H9 (cell line): ENCODE measurements around the gene DUS4L. TPM values are rescaled to one million over a fixed set of nuclear protein-coding genes. Genes with fewer than 3 reads are reported as not detected.

Source experiments
- DNase-seq: peaks from one replicate; pipeline ENCODE4 v3.0.0-alpha.2; 2017
- H2AFZ ChIP-seq: one replicate; pipeline ENCODE4 v1.6.1; 2013; ENCODE audit warnings: mild to moderate bottlenecking, low read length, control low read depth, moderate library complexity
- H2AK5ac ChIP-seq: 2 replicates; pipeline ENCODE4 v1.6.1; 2013; ENCODE audit warnings: low read length, control low read depth, mixed read lengths; ENCODE audit not compliant: insufficient read length
- H2BK120ac ChIP-seq: one replicate; pipeline ENCODE4 v1.6.1; 2013; ENCODE audit warnings: low read depth, mild to moderate bottlenecking, low read length, control low read depth, inconsistent platforms; ENCODE audit not compliant: poor library complexity, severe bottlenecking
- H2BK12ac ChIP-seq: 2 replicates; pipeline ENCODE4 v1.6.1; 2013; ENCODE audit warnings: low read length, control low read depth, mixed read lengths, low read depth; ENCODE audit not compliant: insufficient read length
- H2BK15ac ChIP-seq: 2 replicates; pipeline ENCODE4 v1.6.1; 2013; ENCODE audit warnings: low read depth, low read length, control low read depth
- H2BK20ac ChIP-seq: one replicate; pipeline ENCODE4 v1.6.1; 2013; ENCODE audit warnings: low read depth, mild to moderate bottlenecking, low read length, control low read depth, inconsistent platforms; ENCODE audit not compliant: poor library complexity, severe bottlenecking
- H2BK5ac ChIP-seq: 2 replicates; pipeline ENCODE4 v1.6.1; 2013; ENCODE audit warnings: low read length, control low read depth, mixed read lengths; ENCODE audit not compliant: insufficient read length
- H3K14ac ChIP-seq: 2 replicates; pipeline ENCODE4 v1.6.1; 2013; ENCODE audit warnings: low read length, control low read depth; ENCODE audit not compliant: insufficient read depth
- H3K18ac ChIP-seq: 2 replicates; pipeline ENCODE4 v1.6.1; 2013; ENCODE audit warnings: low read depth, mild to moderate bottlenecking, mixed read lengths, low read length, control low read depth; ENCODE audit not compliant: insufficient read length
- H3K23ac ChIP-seq: 2 replicates; pipeline ENCODE4 v1.6.1; 2013; ENCODE audit warnings: low read length, control low read depth, mixed read lengths, low read depth; ENCODE audit not compliant: insufficient read length
- H3K23me2 ChIP-seq: 2 replicates; pipeline ENCODE4 v1.6.1; 2013; ENCODE audit warnings: low read depth, mild to moderate bottlenecking, mixed read lengths, low read length, control low read depth; ENCODE audit not compliant: insufficient read length, poor library complexity, severe bottlenecking
- H3K27ac ChIP-seq: 2 replicates; pipeline ENCODE4 v1.5.1; 2013; ENCODE audit warnings: low read length, control low read depth, mixed read lengths, low read depth; ENCODE audit not compliant: insufficient read length
- H3K27me3 ChIP-seq: 2 replicates; pipeline ENCODE4 v1.6.1; 2013; ENCODE audit warnings: low read length, control low read depth, inconsistent platforms; ENCODE audit not compliant: insufficient read depth
- H3K4ac ChIP-seq: 2 replicates; pipeline ENCODE4 v1.6.1; 2013; ENCODE audit warnings: low read depth, mild to moderate bottlenecking, control low read depth, inconsistent platforms, low read length, moderate library complexity
- H3K4me1 ChIP-seq: 2 replicates; pipeline ENCODE4 v1.6.1; 2013; ENCODE audit warnings: low read length, control low read depth, inconsistent platforms; ENCODE audit not compliant: insufficient read depth
- H3K4me2 ChIP-seq: 2 replicates; pipeline ENCODE4 v1.6.1; 2013; ENCODE audit warnings: low read length, control low read depth, mixed read lengths; ENCODE audit not compliant: insufficient read length, insufficient read depth
- H3K56ac ChIP-seq: 2 replicates; pipeline ENCODE4 v1.6.1; 2013; ENCODE audit warnings: low read depth, mild to moderate bottlenecking, mixed read lengths, low read length, control low read depth; ENCODE audit not compliant: insufficient read length
- H3K79me1 ChIP-seq: 2 replicates; pipeline ENCODE4 v1.6.1; 2013; ENCODE audit warnings: low read depth, mild to moderate bottlenecking, moderate library complexity, low read length, control low read depth, inconsistent platforms; ENCODE audit not compliant: insufficient read depth, poor library complexity, severe bottlenecking
- H3K79me2 ChIP-seq: 2 replicates; pipeline ENCODE4 v1.6.1; 2013; ENCODE audit warnings: low read length, control low read depth, inconsistent platforms; ENCODE audit not compliant: insufficient read depth
- H3K9ac ChIP-seq: 2 replicates; pipeline ENCODE4 v1.6.1; 2013; ENCODE audit warnings: low read length, control low read depth, mixed read lengths; ENCODE audit not compliant: insufficient read length; ENCODE audit errors: extremely low read depth
- H3K9me3 ChIP-seq: one replicate; pipeline ENCODE4 v1.6.1; 2013; ENCODE audit warnings: low read depth, low read length, inconsistent platforms; ENCODE audit not compliant: control insufficient read depth
- H3T11ph ChIP-seq: one replicate; pipeline ENCODE4 v1.6.1; 2013; ENCODE audit warnings: mild to moderate bottlenecking, low read length, control low read depth, inconsistent platforms
- H4K20me1 ChIP-seq: one replicate; pipeline ENCODE4 v1.6.1; 2013; ENCODE audit not compliant: control insufficient read depth, insufficient read length, insufficient read depth
- H4K5ac ChIP-seq: 2 replicates; pipeline ENCODE4 v1.6.1; 2013; ENCODE audit warnings: low read depth, mild to moderate bottlenecking, mixed read lengths, low read length, control low read depth; ENCODE audit not compliant: insufficient read length
- H4K8ac ChIP-seq: replicated peaks from 2 replicates; pipeline ENCODE4 v1.6.1; 2013; ENCODE audit warnings: low read length, control low read depth, mixed read lengths, low read depth; ENCODE audit not compliant: insufficient read length
- H4K91ac ChIP-seq: 2 replicates; pipeline ENCODE4 v1.6.1; 2013; ENCODE audit warnings: low read depth, mild to moderate bottlenecking, moderate library complexity, mixed read lengths, low read length, control low read depth; ENCODE audit not compliant: insufficient read length
- H3K27ac Mint-ChIP-seq, 3 experiments: 2 replicates in 2 of 3; 3 replicates in 1 of 3; pipeline ENCODE4 v1.8.0; 2020 to 2021; ENCODE audit warnings: mixed read lengths in 3 of 3, mild to moderate bottlenecking in 1 of 3, moderate library complexity in 1 of 3
- H3K27me3 Mint-ChIP-seq: 2 replicates; pipeline ENCODE4 v1.8.0; 2021; ENCODE audit warnings: low read depth, mild to moderate bottlenecking, moderate library complexity, mixed read lengths
- H3K36me3 Mint-ChIP-seq, 3 experiments: 2 replicates in 2 of 3; 3 replicates in 1 of 3; pipeline ENCODE4 v1.8.0; 2020 to 2021; ENCODE audit warnings: low read depth in 3 of 3, mixed read lengths in 3 of 3; ENCODE audit not compliant: insufficient read depth in 1 of 3
- H3K4me1 Mint-ChIP-seq, 2 experiments: 2 replicates each; pipeline ENCODE4 v1.8.0; 2020; ENCODE audit warnings: mixed read lengths in 2 of 2
- H3K4me3 Mint-ChIP-seq, 2 experiments: 2 replicates in 1 of 2; 3 replicates in 1 of 2; pipeline ENCODE4 v1.8.0; 2020 to 2021; ENCODE audit warnings: mild to moderate bottlenecking in 2 of 2, mixed read lengths in 2 of 2, moderate library complexity in 1 of 2
- H3K9me3 Mint-ChIP-seq, 2 experiments: 2 replicates in 1 of 2; 3 replicates in 1 of 2; pipeline ENCODE4 v1.8.0; 2020; ENCODE audit warnings: mild to moderate bottlenecking in 2 of 2, mixed read lengths in 2 of 2, moderate library complexity in 1 of 2
- WGBS: extraction: QIAGEN DNeasy Blood & Tissue Kit; methylation state at CpG from one replicate; pipeline ENCODE4 v1.1.7; 2013; ENCODE audit warnings: missing lambda C conversion rate, low lambda C conversion rate, mixed read lengths; ENCODE audit not compliant: insufficient read length; ENCODE audit errors: extremely low coverage; 5-methylcytosine and 5-hydroxymethylcytosine counted together
- total RNA-seq: library from RNA; stranded (reverse); gene quantifications from 2 replicates; pipeline ENCODE4 v1.2.1, GENCODE V29; 2021
- TF ChIP-seq, protein P1 (sequence below): fragments of 200-600 bp; sonication (generic); conservative IDR thresholded peaks from 3 replicates; pipeline ENCODE4 v1.8.0; 2021; ENCODE audit warnings: antibody characterized with exemption, mild to moderate bottlenecking

Gene DUS4L
- total RNA-seq, 1 experiment from 2014 or later = 10.8 TPM

DNA sequence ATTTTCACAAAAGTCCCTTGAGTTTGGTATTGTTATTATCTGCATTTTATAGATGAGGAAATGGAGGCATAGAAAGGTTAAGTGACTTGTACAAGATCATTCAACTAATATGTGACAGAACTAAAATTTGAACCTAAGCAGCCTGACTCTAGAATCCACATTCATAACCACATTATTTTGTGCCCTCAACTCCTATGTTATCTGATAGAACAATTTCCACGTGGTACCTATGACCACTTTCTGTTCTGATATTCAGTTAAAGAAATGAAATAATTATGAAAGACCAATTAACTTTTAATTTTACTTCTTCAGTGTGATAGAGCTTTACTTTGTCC is 33.8 kb downstream of the DUS4L start:
- Histone ChIP-seq H3K27me3 (no peaks in the 10 kb centered on the region), H4K5ac (no peak overlapping the region), H3T11ph (no peak overlapping the region), H3K79me2 (no peaks in the 10 kb centered on the region), H3K4me2 (no peak overlapping the region), H2BK12ac (no peak overlapping the region), H3K27ac (no peak overlapping the region), H2BK120ac (no peak overlapping the region), H4K91ac (no peak overlapping the region), H4K20me1 (no peaks in the 10 kb centered on the region), H3K23me2 (no peaks in the 10 kb centered on the region), H2BK20ac (no peak overlapping the region), H3K56ac (no peak overlapping the region), H2BK15ac (no peak overlapping the region), H3K23ac (no peak overlapping the region), H3K4me1 (no peaks in the 10 kb centered on the region), H3K79me1 (no peaks in the 10 kb centered on the region), H3K9ac (no peak overlapping the region), H2AFZ (no peak overlapping the region), H4K8ac (no peak overlapping the region), H3K9me3 (no peaks in the 10 kb centered on the region), H2AK5ac (no peak overlapping the region), H3K18ac (no peak overlapping the region), H2BK5ac (no peak overlapping the region), H3K14ac (no peak overlapping the region), H3K4ac (no peak overlapping the region)
- H3K27ac Mint-ChIP-seq = no peak overlapping the region
- H3K4me3 Mint-ChIP-seq = no peak overlapping the region
- WGBS = no CpG with 5 or more reads among the region's 1 CpG
- no peaks in the 10 kb centered on the region for H3K9me3 Mint-ChIP-seq
- DNase-seq = no peak
- TF ChIP-seq, protein P1, sequence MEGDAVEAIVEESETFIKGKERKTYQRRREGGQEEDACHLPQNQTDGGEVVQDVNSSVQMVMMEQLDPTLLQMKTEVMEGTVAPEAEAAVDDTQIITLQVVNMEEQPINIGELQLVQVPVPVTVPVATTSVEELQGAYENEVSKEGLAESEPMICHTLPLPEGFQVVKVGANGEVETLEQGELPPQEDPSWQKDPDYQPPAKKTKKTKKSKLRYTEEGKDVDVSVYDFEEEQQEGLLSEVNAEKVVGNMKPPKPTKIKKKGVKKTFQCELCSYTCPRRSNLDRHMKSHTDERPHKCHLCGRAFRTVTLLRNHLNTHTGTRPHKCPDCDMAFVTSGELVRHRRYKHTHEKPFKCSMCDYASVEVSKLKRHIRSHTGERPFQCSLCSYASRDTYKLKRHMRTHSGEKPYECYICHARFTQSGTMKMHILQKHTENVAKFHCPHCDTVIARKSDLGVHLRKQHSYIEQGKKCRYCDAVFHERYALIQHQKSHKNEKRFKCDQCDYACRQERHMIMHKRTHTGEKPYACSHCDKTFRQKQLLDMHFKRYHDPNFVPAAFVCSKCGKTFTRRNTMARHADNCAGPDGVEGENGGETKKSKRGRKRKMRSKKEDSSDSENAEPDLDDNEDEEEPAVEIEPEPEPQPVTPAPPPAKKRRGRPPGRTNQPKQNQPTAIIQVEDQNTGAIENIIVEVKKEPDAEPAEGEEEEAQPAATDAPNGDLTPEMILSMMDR = no peak
- H3K27me3 Mint-ChIP-seq = no peaks in the 10 kb centered on the region
- no peaks in the 10 kb centered on the region for H3K4me1 Mint-ChIP-seq
- H3K36me3 Mint-ChIP-seq = peaks cover 0 to 21% (median 13%) of the 10 kb centered on the region in 3 experiments; a peak in 4 of 7 replicates
